ENCODE results near the gene CCDC57.

CCDC57 gene

GRCh38 chr17:82178499-82179261 lies 34.0 kb downstream of the CCDC57 start:
- Histone ChIP-seq H3K9ac (ENCODE audit: low read length) (no peak overlapping the region), H2BK15ac (replicated peaks; ENCODE audit: low read depth) (no peak overlapping the region), H2BK120ac (ENCODE audit: low read depth, low read length) (no peak overlapping the region), H3K79me1 (ENCODE audit: low read length) (no peaks in the 10 kb centered on the region), H3K23ac (ENCODE audit: low read length) (no peak overlapping the region), H3K4ac (ENCODE audit: low read depth, low read length) (no peak overlapping the region), H2BK5ac (ENCODE audit: low read length) (no peak overlapping the region), H3K4me1 (ENCODE audit: control insufficient read depth, low read depth, low read length) (peaks cover 12% of the 10 kb centered on the region), H3K36me3 (ENCODE audit: control insufficient read depth, insufficient read depth, low read length) (no peaks in the 10 kb centered on the region), H3K18ac (ENCODE audit: low read length) (no peak overlapping the region), H3K27me3 (ENCODE audit: insufficient read depth, low read length, poor library complexity) (no peaks in the 10 kb centered on the region), H3K4me2 (ENCODE audit: low read length) (no peak overlapping the region), H4K5ac (ENCODE audit: low read length) (no peak overlapping the region), H3K79me2 (ENCODE audit: control insufficient read depth, insufficient read depth, low read length) (no peaks in the 10 kb centered on the region), H4K8ac (ENCODE audit: low read depth, low read length) (no peak overlapping the region), H3K56ac (ENCODE audit: low read length) (no peak overlapping the region), H3K4me3 (ENCODE audit: low read length) (no peak overlapping the region), H3K27ac (ENCODE audit: low read depth, low read length) (no peak overlapping the region), H2AK5ac (ENCODE audit: low read length) (no peak overlapping the region)
- DNase-seq: no peak
- no CpG with 5 or more reads among the region's 24 CpGs for WGBS (ENCODE audit: extremely low coverage, insufficient coverage, low lambda C conversion rate)

- no CpG with 5 or more reads among the region's 13 CpGs for WGBS (ENCODE audit: extremely low coverage, insufficient coverage, low lambda C conversion rate)
- Histone ChIP-seq H2BK15ac (replicated peaks; ENCODE audit: low read depth) (no peak overlapping the region), H3K4me3 (ENCODE audit: low read length) (no peak overlapping the region), H3K27me3 (ENCODE audit: insufficient read depth, low read length, poor library complexity) (no peaks in the 10 kb centered on the region), H4K8ac (ENCODE audit: low read depth, low read length) (no peak overlapping the region), H2AK5ac (ENCODE audit: low read length) (no peak overlapping the region), H3K23ac (ENCODE audit: low read length) (no peak overlapping the region), H3K18ac (ENCODE audit: low read length) (no peak overlapping the region), H2BK5ac (ENCODE audit: low read length) (no peak overlapping the region), H2BK120ac (ENCODE audit: low read depth, low read length) (no peak overlapping the region), H3K9ac (ENCODE audit: low read length) (no peak overlapping the region), H4K5ac (ENCODE audit: low read length) (no peak overlapping the region), H3K79me1 (ENCODE audit: low read length) (no peaks in the 10 kb centered on the region), H3K4me2 (ENCODE audit: low read length) (no peak overlapping the region), H3K79me2 (ENCODE audit: control insufficient read depth, insufficient read depth, low read length) (no peaks in the 10 kb centered on the region), H3K4me1 (ENCODE audit: control insufficient read depth, low read depth, low read length) (peaks cover 19% of the 10 kb centered on the region), H3K4ac (ENCODE audit: low read depth, low read length) (no peak overlapping the region), H3K36me3 (ENCODE audit: control insufficient read depth, insufficient read depth, low read length) (no peaks in the 10 kb centered on the region), H3K27ac (ENCODE audit: low read depth, low read length) (no peak overlapping the region), H3K56ac (ENCODE audit: low read length) (no peak overlapping the region)
- DNase-seq: no peak
These were observed 34.7 kb downstream of the CCDC57 start for GRCh38 chr17:82177761-82178498.

GRCh38 chr17:82177276-82177675 lies 35.4 kb downstream of the CCDC57 start:
- H4K8ac ChIP-seq (ENCODE audit: low read depth, low read length): no peak overlapping the region
- H3K9ac ChIP-seq (ENCODE audit: low read length): no peak overlapping the region
- no peak overlapping the region for H2BK120ac ChIP-seq (ENCODE audit: low read depth, low read length)
- no peak overlapping the region for H3K4me3 ChIP-seq (ENCODE audit: low read length)
- peaks cover 19% of the 10 kb centered on the region for H3K4me1 ChIP-seq (ENCODE audit: control insufficient read depth, low read depth, low read length)
- no peaks in the 10 kb centered on the region for H3K36me3 ChIP-seq (ENCODE audit: control insufficient read depth, insufficient read depth, low read length)
- H2BK15ac ChIP-seq (replicated peaks; ENCODE audit: low read depth): no peak overlapping the region
- WGBS (ENCODE audit: extremely low coverage, insufficient coverage, low lambda C conversion rate): no CpG with 5 or more reads among the region's 11 CpGs
- no peak overlapping the region for H2AK5ac ChIP-seq (ENCODE audit: low read length)
- H4K5ac ChIP-seq (ENCODE audit: low read length): no peak overlapping the region
- no peaks in the 10 kb centered on the region for H3K27me3 ChIP-seq (ENCODE audit: insufficient read depth, low read length, poor library complexity)
- no peak overlapping the region for H3K4me2 ChIP-seq (ENCODE audit: low read length)
- no peak for DNase-seq
- H3K79me2 ChIP-seq (ENCODE audit: control insufficient read depth, insufficient read depth, low read length): no peaks in the 10 kb centered on the region
- H3K18ac ChIP-seq (ENCODE audit: low read length): no peak overlapping the region
- no peak overlapping the region for H3K23ac ChIP-seq (ENCODE audit: low read length)
- no peak overlapping the region for H3K27ac ChIP-seq (ENCODE audit: low read depth, low read length)
- H3K56ac ChIP-seq (ENCODE audit: low read length): no peak overlapping the region
- no peaks in the 10 kb centered on the region for H3K79me1 ChIP-seq (ENCODE audit: low read length)
- no peak overlapping the region for H3K4ac ChIP-seq (ENCODE audit: low read depth, low read length)
- no peak overlapping the region for H2BK5ac ChIP-seq (ENCODE audit: low read length)

- H3K27ac ChIP-seq (ENCODE audit: low read depth, low read length): no peak overlapping the region
- no peak overlapping the region for H3K23ac ChIP-seq (ENCODE audit: low read length)
- no peak overlapping the region for H3K56ac ChIP-seq (ENCODE audit: low read length)
- no peak overlapping the region for H3K4ac ChIP-seq (ENCODE audit: low read depth, low read length)
- no peak overlapping the region for H2BK120ac ChIP-seq (ENCODE audit: low read depth, low read length)
- WGBS (ENCODE audit: extremely low coverage, insufficient coverage, low lambda C conversion rate): no CpG with 5 or more reads among the region's 4 CpGs
- no peak overlapping the region for H3K4me3 ChIP-seq (ENCODE audit: low read length)
- H3K18ac ChIP-seq (ENCODE audit: low read length): no peak overlapping the region
- H3K79me1 ChIP-seq (ENCODE audit: low read length): no peaks in the 10 kb centered on the region
- H3K36me3 ChIP-seq (ENCODE audit: control insufficient read depth, insufficient read depth, low read length): no peaks in the 10 kb centered on the region
- no peak overlapping the region for H2BK5ac ChIP-seq (ENCODE audit: low read length)
- H3K4me1 ChIP-seq (ENCODE audit: control insufficient read depth, low read depth, low read length): peaks cover 19% of the 10 kb centered on the region
- no peaks in the 10 kb centered on the region for H3K79me2 ChIP-seq (ENCODE audit: control insufficient read depth, insufficient read depth, low read length)
- H4K8ac ChIP-seq (ENCODE audit: low read depth, low read length): no peak overlapping the region
- no peak for DNase-seq
- no peak overlapping the region for H2AK5ac ChIP-seq (ENCODE audit: low read length)
- H3K27me3 ChIP-seq (ENCODE audit: insufficient read depth, low read length, poor library complexity): no peaks in the 10 kb centered on the region
- no peak overlapping the region for H3K9ac ChIP-seq (ENCODE audit: low read length)
- H2BK15ac ChIP-seq (replicated peaks; ENCODE audit: low read depth): no peak overlapping the region
- H4K5ac ChIP-seq (ENCODE audit: low read length): no peak overlapping the region
- no peak overlapping the region for H3K4me2 ChIP-seq (ENCODE audit: low read length)
These were observed 36.7 kb downstream of the CCDC57 start for GRCh38 chr17:82175951-82176350.

GRCh38 chr17:82175201-82175600 lies 37.4 kb downstream of the CCDC57 start:
- H3K36me3 ChIP-seq (ENCODE audit: control insufficient read depth, insufficient read depth, low read length): no peaks in the 10 kb centered on the region
- no peak overlapping the region for H3K4me2 ChIP-seq (ENCODE audit: low read length)
- peak overlapping the region; percentile 2 for H3K18ac ChIP-seq (ENCODE audit: low read length)
- no peaks in the 10 kb centered on the region for H3K27me3 ChIP-seq (ENCODE audit: insufficient read depth, low read length, poor library complexity)
- DNase-seq: peak; percentile 80
- H3K79me2 ChIP-seq (ENCODE audit: control insufficient read depth, insufficient read depth, low read length): no peaks in the 10 kb centered on the region
- H2BK120ac ChIP-seq (ENCODE audit: low read depth, low read length): no peak overlapping the region
- H3K4me3 ChIP-seq (ENCODE audit: low read length): no peak overlapping the region
- no peak overlapping the region for H4K5ac ChIP-seq (ENCODE audit: low read length)
- peak overlapping the region; percentile 22 for H3K4ac ChIP-seq (ENCODE audit: low read depth, low read length)
- peak overlapping the region; percentile 46 for H3K9ac ChIP-seq (ENCODE audit: low read length)
- no peaks in the 10 kb centered on the region for H3K79me1 ChIP-seq (ENCODE audit: low read length)
- no peak overlapping the region for H4K8ac ChIP-seq (ENCODE audit: low read depth, low read length)
- peaks cover 19% of the 10 kb centered on the region for H3K4me1 ChIP-seq (ENCODE audit: control insufficient read depth, low read depth, low read length)
- peak overlapping the region; percentile 78 for H3K56ac ChIP-seq (ENCODE audit: low read length)
- H2BK15ac ChIP-seq (replicated peaks; ENCODE audit: low read depth): no peak overlapping the region
- no peak overlapping the region for H3K23ac ChIP-seq (ENCODE audit: low read length)
- no peak overlapping the region for H2AK5ac ChIP-seq (ENCODE audit: low read length)
- H2BK5ac ChIP-seq (ENCODE audit: low read length): peak overlapping the region; percentile 14
- H3K27ac ChIP-seq (ENCODE audit: low read depth, low read length): peak overlapping the region; percentile 80
- WGBS (ENCODE audit: extremely low coverage, insufficient coverage, low lambda C conversion rate): no CpG with 5 or more reads among the region's 10 CpGs

Data from mesendoderm (in vitro differentiated cells).